22Rv1 (cell line): ENCODE results near the gene CORO2B.

ENCODE experiments used
- CTCF ChIP-seq: fragments of 450-650 bp; IDR thresholded peaks from 2 replicates; pipeline ENCODE4 v1.5.1; 2017; ENCODE audit warnings: mild to moderate bottlenecking
- ZFX ChIP-seq: fragments of 450-650 bp; IDR thresholded peaks from 2 replicates; pipeline ENCODE4 v1.6.1; 2017; ENCODE audit warnings: antibody characterized with exemption, borderline replicate concordance

GRCh38 chr15:68617001-68617400 is 38.2 kb downstream of the CORO2B start:
- TF ChIP-seq CTCF (no peak), ZFX (no peak)
